Measurements from ENCODE around the gene ACAD10. TPM values are rescaled to one million over a fixed set of nuclear protein-coding genes. Genes with fewer than 3 reads are reported as not detected.
"Not testable (repeated sequence)": the region's sequence is repeated elsewhere in the genome, so short reads cannot be mapped to it uniquely, and the experiment has no call there.

The ACAD10 gene
- total and polyA plus RNA-seq, 4 donors, result 10.1 to 38.6 (median 17.5) TPM

DNA sequence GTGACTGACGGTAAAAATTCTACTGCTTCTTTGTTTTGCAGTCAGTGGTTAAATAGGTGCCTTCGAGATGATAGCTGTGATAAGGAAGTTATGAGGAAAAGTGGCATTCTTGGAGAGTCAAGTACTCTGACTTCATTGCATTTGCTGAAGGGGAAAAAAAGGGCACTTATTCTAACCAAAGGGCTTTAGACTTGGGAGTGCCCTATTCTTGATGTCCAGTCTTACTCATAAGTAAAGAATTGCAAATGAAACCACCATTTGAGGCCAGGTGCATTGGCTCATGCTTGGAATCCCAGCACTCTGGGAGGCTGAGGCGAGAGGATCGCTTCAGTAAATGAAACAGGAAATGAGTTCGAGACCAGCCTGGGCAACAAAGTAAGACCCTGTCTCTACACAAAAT, 40.4 kb upstream of the ACAD10 start:
- peaks cover 2 to 24% (median 12%) of the 10 kb centered on the region in 5 donors for H3K4me1 ChIP-seq (ENCODE audit: control insufficient read depth in 5 of 5, insufficient read depth in 5 of 5, low read length in 5 of 5)
- ATAC-seq (ENCODE audit: insufficient read depth, low FRiP score) (peak; percentile 59), DNase-seq (peak in 2 of 3 donors; percentile 36 to 64)
- TF ChIP-seq, protein P1, sequence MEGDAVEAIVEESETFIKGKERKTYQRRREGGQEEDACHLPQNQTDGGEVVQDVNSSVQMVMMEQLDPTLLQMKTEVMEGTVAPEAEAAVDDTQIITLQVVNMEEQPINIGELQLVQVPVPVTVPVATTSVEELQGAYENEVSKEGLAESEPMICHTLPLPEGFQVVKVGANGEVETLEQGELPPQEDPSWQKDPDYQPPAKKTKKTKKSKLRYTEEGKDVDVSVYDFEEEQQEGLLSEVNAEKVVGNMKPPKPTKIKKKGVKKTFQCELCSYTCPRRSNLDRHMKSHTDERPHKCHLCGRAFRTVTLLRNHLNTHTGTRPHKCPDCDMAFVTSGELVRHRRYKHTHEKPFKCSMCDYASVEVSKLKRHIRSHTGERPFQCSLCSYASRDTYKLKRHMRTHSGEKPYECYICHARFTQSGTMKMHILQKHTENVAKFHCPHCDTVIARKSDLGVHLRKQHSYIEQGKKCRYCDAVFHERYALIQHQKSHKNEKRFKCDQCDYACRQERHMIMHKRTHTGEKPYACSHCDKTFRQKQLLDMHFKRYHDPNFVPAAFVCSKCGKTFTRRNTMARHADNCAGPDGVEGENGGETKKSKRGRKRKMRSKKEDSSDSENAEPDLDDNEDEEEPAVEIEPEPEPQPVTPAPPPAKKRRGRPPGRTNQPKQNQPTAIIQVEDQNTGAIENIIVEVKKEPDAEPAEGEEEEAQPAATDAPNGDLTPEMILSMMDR (IDR thresholded peaks at IDR 0.05; ENCODE audit: control extremely low read depth, extremely low read depth), result no peak
- peaks cover 23 to 37% (median 34%) of the 10 kb centered on the region in 4 donors for H3K36me3 ChIP-seq (ENCODE audit: control insufficient read depth in 4 of 4, insufficient read depth in 4 of 4, low read length in 4 of 4)
- H3K27me3 ChIP-seq (ENCODE audit: control insufficient read depth in 3 of 3, insufficient read depth in 3 of 3, low read length in 2 of 3), result no peaks in the 10 kb centered on the region
- 76 to 91% methylated on average over 5 of the region's 5 CpGs for WGBS, 2 donors
- H3K27ac ChIP-seq (ENCODE audit: low read depth in 1 of 2, low read length in 1 of 2), result peak overlapping the region in 1 of 2 donors; percentile 50
- no peak overlapping the region for H3K9ac ChIP-seq (ENCODE audit: insufficient read depth in 1 of 2, low read length in 2 of 2)
- H3K9me3 ChIP-seq (ENCODE audit: control insufficient read depth in 4 of 4, insufficient read depth in 3 of 4, low read length in 3 of 4), result peaks cover 0 to 2% (median 0%) of the 10 kb centered on the region in 4 donors
- no peak overlapping the region for H3K4me3 ChIP-seq

- TF ChIP-seq, protein P1 (IDR thresholded peaks at IDR 0.05; ENCODE audit: control extremely low read depth, extremely low read depth), result no peak
- H3K9ac ChIP-seq (ENCODE audit: insufficient read depth in 1 of 2, low read length in 2 of 2), result no peak overlapping the region
- peaks cover 29 to 42% (median 31%) of the 10 kb centered on the region in 4 donors for H3K36me3 ChIP-seq (ENCODE audit: control insufficient read depth in 4 of 4, insufficient read depth in 4 of 4, low read length in 4 of 4)
- DNase-seq (no peak), ATAC-seq (ENCODE audit: insufficient read depth, low FRiP score) (no peak)
- H3K27ac ChIP-seq (ENCODE audit: low read depth in 1 of 2, low read length in 1 of 2), result no peak overlapping the region
- no peaks in the 10 kb centered on the region for H3K4me1 ChIP-seq (ENCODE audit: control insufficient read depth in 5 of 5, insufficient read depth in 5 of 5, low read length in 5 of 5)
- 95% methylated on average over 7 of the region's 7 CpGs for WGBS, 2 donors
- no peaks in the 10 kb centered on the region for H3K27me3 ChIP-seq (ENCODE audit: control insufficient read depth in 3 of 3, insufficient read depth in 3 of 3, low read length in 2 of 3)
- no peak overlapping the region for H3K4me3 ChIP-seq
- H3K9me3 ChIP-seq (ENCODE audit: control insufficient read depth in 4 of 4, insufficient read depth in 3 of 4, low read length in 3 of 4), result peaks cover 0 to 2% (median 0%) of the 10 kb centered on the region in 4 donors
These were observed 34.9 kb upstream of the ACAD10 start for GRCh38 chr12:111650912-111651311.

DNA sequence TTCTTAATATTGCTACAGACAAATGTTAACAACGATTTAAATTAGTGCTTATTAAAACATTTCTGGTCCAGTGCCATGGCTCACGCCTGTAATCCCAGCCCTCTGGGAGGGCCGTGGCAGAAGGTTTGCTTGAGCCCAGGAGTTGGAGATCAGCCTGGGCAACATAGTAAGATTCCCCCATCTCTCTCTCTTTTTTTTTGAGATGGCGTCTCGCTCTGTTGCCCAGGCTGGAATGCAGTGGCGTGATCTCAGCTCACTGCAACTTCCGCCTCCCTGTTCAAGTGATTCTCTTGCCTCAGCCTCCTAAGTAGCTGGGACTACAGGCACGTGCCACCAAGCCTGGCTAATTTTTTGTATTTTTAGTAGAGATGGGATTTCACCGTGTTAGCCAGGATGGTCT, 33.3 kb upstream of the ACAD10 start:
- not testable (repeated sequence) for H3K9ac ChIP-seq (ENCODE audit: insufficient read depth in 1 of 2, low read length in 2 of 2); H3K27ac ChIP-seq (ENCODE audit: low read depth in 1 of 2, low read length in 1 of 2); H3K4me1 ChIP-seq (ENCODE audit: control insufficient read depth in 5 of 5, insufficient read depth in 5 of 5, low read length in 5 of 5); ATAC-seq (ENCODE audit: insufficient read depth, low FRiP score); H3K27me3 ChIP-seq (ENCODE audit: control insufficient read depth in 3 of 3, insufficient read depth in 3 of 3, low read length in 2 of 3); H3K4me3 ChIP-seq; H3K9me3 ChIP-seq (ENCODE audit: control insufficient read depth in 4 of 4, insufficient read depth in 3 of 4, low read length in 3 of 4); DNase-seq
- peaks cover 29 to 39% (median 30%) of the 10 kb centered on the region in 4 donors for H3K36me3 ChIP-seq (ENCODE audit: control insufficient read depth in 4 of 4, insufficient read depth in 4 of 4, low read length in 4 of 4)
- 93% methylated on average over 9 of the region's 9 CpGs for WGBS, 2 donors

DNA sequence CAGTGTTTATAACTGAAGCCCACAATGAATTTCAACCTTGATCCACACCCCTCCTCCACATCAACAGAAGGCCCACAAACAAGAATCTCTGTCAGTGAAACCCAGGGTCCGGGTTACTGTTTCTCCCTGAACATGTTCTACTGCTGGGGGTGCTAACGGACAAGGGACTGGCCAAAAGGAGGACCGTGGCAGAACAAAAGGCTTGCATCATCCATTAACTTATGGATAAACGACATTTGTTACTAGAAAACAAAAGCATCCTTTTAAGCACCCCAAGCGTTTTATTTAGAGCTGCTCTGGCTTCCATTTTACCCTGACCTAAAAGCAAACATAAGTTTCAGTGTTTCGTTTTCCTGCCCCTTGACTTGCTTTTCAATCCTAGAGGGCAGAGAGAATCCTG, 32.3 kb upstream of the ACAD10 start:
- Histone ChIP-seq H3K27me3 (ENCODE audit: control insufficient read depth in 3 of 3, insufficient read depth in 3 of 3, low read length in 2 of 3) (no peaks in the 10 kb centered on the region), H3K27ac (ENCODE audit: low read depth in 1 of 2, low read length in 1 of 2) (no peak overlapping the region), H3K4me1 (ENCODE audit: control insufficient read depth in 5 of 5, insufficient read depth in 5 of 5, low read length in 5 of 5) (no peaks in the 10 kb centered on the region), H3K9ac (ENCODE audit: insufficient read depth in 1 of 2, low read length in 2 of 2) (no peak overlapping the region), H3K36me3 (ENCODE audit: control insufficient read depth in 4 of 4, insufficient read depth in 4 of 4, low read length in 4 of 4) (peaks cover 30 to 36% (median 32%) of the 10 kb centered on the region in 4 donors), H3K4me3 (no peak overlapping the region), H3K9me3 (ENCODE audit: control insufficient read depth in 4 of 4, insufficient read depth in 3 of 4, low read length in 3 of 4) (peaks cover 0 to 2% (median 0%) of the 10 kb centered on the region in 4 donors)
- WGBS, 2 donors, result 87 to 90% methylated on average over 6 of the region's 6 CpGs
- TF ChIP-seq, protein P1 (IDR thresholded peaks at IDR 0.05; ENCODE audit: control extremely low read depth, extremely low read depth), result no peak
- ATAC-seq (ENCODE audit: insufficient read depth, low FRiP score) (no peak), DNase-seq (no peak)

All from lung (tissue), 12 donors.